Peyer's patch (tissue), 4 donors: ENCODE measurements around the gene DKK3. TPM values are rescaled to one million over a fixed set of nuclear protein-coding genes. Genes with fewer than 3 reads are reported as not detected.

ENCODE experiments used
- DNase-seq, 3 donors: peaks; one replicate each; pipeline ENCODE4 v3.0.0-alpha.2; 2017 to 2019
- H3K27ac ChIP-seq, 4 donors: fragments of 200-600 bp; sonication (generic); one replicate each; pipeline ENCODE4 v1.5.1; 2016 to 2019
- H3K27me3 ChIP-seq, 2 donors: fragments of 200-600 bp; sonication (generic); one replicate each; pipeline ENCODE4 v1.5.1; 2019
- H3K36me3 ChIP-seq, 3 donors: fragments of 200-600 bp; sonication (generic); one replicate each; pipeline ENCODE4 v1.5.1; 2016 to 2019
- H3K4me1 ChIP-seq, 4 donors: fragments of 200-600 bp; sonication (generic); one replicate each; pipeline ENCODE4 v1.5.1; 2016 to 2019
- H3K4me3 ChIP-seq, 4 donors: fragments of 200-600 bp; sonication (generic); 1 replicate in 3 of 4; 2 replicates in 1 of 4; pipeline ENCODE4 v1.5.1; 2016 to 2019; ENCODE audit warnings: mild to moderate bottlenecking in 1 of 4
- H3K9me3 ChIP-seq, 4 donors: fragments of 200-600 bp; sonication (generic); one replicate each; pipeline ENCODE4 v1.5.1; 2016 to 2019; ENCODE audit warnings: mild to moderate bottlenecking in 1 of 4
- POLR2A ChIP-seq, 2 donors: fragments of 450-650 bp; IDR thresholded peaks; one replicate each; pipeline ENCODE4 v1.5.1; 2017; ENCODE audit warnings: antibody characterized with exemption in 2 of 2, mild to moderate bottlenecking in 2 of 2, moderate library complexity in 2 of 2
- total RNA-seq, 4 donors: library from RNA; depleted of rRNA; stranded (reverse); fragments of >200 nt; gene quantifications; one replicate each; pipeline ENCODE4 v1.1.0, GENCODE V29; 2016
- TF ChIP-seq, protein P1 (sequence below), 6 experiments: fragments of 450-650 bp in 4 of 6; fragments of 200-600 bp in 2 of 6; sonication (generic) in 1 of 6; IDR thresholded peaks; one replicate each; pipeline ENCODE4 v1.5.1; 2017 to 2019; ENCODE audit warnings: antibody characterized with exemption in 6 of 6, mild to moderate bottlenecking in 3 of 6, moderate library complexity in 1 of 6

The DKK3 gene
- total RNA-seq, 4 donors from 2014 or later = 19.8 to 52.0 (median 26.7) TPM

DNA sequence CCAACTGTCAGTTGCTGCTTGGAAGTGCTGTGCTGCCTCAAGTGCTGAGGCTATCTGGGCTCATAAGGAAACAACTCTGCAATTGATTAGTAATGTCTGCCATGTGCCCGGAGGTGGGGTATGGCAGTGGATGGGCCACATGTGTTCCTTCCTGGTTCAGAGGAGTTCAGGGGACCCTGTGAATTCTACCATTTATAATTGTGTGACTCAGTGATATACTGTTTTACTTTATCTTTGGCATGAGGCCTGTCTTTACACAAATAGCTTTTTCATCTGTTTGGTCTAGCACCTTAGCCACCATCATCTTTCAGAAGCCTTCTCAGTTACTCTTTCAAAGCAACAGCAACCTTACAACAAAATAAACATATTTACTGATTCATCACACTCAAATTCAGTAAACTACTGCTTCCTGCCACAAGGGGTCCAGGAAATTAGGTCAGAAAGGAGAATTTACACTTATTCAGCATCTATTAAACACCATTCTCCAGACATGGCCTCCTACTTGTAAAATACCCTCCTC lies 20.9 kb downstream of the DKK3 start:
- TF ChIP-seq, protein P1, sequence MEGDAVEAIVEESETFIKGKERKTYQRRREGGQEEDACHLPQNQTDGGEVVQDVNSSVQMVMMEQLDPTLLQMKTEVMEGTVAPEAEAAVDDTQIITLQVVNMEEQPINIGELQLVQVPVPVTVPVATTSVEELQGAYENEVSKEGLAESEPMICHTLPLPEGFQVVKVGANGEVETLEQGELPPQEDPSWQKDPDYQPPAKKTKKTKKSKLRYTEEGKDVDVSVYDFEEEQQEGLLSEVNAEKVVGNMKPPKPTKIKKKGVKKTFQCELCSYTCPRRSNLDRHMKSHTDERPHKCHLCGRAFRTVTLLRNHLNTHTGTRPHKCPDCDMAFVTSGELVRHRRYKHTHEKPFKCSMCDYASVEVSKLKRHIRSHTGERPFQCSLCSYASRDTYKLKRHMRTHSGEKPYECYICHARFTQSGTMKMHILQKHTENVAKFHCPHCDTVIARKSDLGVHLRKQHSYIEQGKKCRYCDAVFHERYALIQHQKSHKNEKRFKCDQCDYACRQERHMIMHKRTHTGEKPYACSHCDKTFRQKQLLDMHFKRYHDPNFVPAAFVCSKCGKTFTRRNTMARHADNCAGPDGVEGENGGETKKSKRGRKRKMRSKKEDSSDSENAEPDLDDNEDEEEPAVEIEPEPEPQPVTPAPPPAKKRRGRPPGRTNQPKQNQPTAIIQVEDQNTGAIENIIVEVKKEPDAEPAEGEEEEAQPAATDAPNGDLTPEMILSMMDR (IDR thresholded peaks at IDR 0.05) = peak in 4 of 6 experiments; percentile 20 to 48 (median 28)
- TF ChIP-seq POLR2A (IDR thresholded peaks at IDR 0.05) = no peak
- no peak for DNase-seq
- Histone ChIP-seq H3K4me1 (no peaks in the 10 kb centered on the region), H3K4me3 (no peak overlapping the region), H3K36me3 (no peaks in the 10 kb centered on the region), H3K27ac (peak overlapping the region in 2 of 4 donors; percentile 23 to 47), H3K9me3 (no peaks in the 10 kb centered on the region), H3K27me3 (no peaks in the 10 kb centered on the region)

DNA sequence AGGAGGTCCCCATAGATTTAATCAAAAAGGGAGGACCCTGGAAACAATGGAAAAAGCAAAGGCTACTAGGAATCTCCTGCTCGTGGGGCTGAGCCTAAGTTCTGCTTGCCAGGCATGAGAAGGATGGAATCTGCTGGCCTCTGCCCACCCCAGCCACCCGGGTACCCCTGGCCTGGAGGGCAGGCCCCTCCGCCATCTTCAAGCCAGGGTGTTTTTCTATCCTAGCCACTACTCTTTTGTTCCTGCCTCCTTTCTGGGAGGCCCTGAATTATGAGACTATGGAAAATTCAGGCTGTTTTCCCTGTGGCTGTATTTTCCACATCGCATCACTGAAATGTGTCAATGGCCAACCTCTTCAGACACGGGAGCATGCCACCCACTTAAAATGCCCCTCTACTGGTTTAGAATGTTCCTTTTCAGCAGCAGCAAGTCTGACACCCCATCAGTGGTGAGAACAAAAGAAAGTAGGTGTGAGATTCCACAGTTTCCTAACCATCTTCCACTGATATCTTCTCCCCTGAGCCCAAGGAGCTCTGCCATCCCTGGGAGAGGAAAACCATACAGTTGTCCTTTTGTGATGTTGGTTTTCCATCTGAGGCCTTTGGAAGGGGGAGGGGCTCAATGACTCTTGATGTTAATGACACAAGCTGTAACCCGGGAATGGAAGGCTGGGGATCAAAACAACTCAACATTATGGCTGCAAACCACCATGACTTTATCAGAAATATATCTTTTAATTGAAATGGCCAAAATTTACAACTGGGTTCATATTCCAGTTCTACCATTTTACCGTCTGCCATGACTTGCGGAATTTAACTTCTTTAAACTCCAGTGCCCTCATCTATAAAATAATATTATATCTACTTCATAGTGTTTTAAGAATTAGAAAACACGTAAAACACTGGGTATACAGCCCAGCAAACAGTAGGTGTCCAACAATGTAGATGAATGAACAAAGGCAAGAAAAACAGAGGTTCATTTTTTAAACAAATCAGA lies 22.2 kb downstream of the DKK3 start:
- no peak overlapping the region for H3K4me3 ChIP-seq
- no peak for DNase-seq
- no peaks in the 10 kb centered on the region for H3K36me3 ChIP-seq
- TF ChIP-seq POLR2A (IDR thresholded peaks at IDR 0.05) = no peak
- TF ChIP-seq, protein P1 (IDR thresholded peaks at IDR 0.05) = no peak
- no peaks in the 10 kb centered on the region for H3K9me3 ChIP-seq
- no peak overlapping the region for H3K27ac ChIP-seq
- H3K4me1 ChIP-seq = no peaks in the 10 kb centered on the region
- no peaks in the 10 kb centered on the region for H3K27me3 ChIP-seq

DNA sequence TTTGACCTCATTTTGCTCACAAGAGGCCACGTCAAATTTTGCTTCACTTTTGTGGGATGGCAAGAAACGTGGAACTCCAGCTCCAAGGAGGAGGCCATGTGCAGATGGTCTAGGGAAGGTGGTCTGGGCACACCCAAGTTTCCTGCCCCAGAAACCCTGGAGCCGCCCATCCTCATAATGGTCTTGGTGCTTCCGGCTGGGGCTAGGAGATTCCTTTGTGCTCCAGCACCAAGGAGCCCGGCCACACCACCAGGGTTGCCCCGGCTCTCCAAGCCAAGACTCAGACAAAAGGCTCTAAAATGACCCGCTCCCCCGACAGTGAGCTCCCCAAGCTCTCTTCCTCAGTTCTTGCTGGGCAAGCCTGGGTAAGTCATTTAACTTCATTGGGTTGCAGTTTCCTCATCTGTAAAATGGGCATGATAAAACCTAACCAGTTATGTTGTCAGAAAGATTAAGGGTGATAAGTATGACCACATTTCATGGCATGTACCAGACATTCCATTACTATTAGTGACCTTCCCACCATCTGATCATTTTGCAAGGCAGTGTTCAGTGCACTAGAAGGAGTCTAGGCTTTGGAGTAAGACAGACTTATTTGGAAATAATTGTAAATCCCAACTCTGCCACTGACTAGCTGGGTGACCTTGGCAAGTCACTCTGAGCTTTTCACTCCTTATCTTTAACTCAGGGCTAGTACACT lies 23.3 kb downstream of the DKK3 start:
- TF ChIP-seq POLR2A (IDR thresholded peaks at IDR 0.05) = no peak
- TF ChIP-seq, protein P1 (IDR thresholded peaks at IDR 0.05) = no peak
- Histone ChIP-seq H3K27ac (no peak overlapping the region), H3K9me3 (no peaks in the 10 kb centered on the region), H3K27me3 (no peaks in the 10 kb centered on the region), H3K4me1 (no peaks in the 10 kb centered on the region), H3K36me3 (no peaks in the 10 kb centered on the region), H3K4me3 (no peak overlapping the region)
- no peak for DNase-seq

DNA sequence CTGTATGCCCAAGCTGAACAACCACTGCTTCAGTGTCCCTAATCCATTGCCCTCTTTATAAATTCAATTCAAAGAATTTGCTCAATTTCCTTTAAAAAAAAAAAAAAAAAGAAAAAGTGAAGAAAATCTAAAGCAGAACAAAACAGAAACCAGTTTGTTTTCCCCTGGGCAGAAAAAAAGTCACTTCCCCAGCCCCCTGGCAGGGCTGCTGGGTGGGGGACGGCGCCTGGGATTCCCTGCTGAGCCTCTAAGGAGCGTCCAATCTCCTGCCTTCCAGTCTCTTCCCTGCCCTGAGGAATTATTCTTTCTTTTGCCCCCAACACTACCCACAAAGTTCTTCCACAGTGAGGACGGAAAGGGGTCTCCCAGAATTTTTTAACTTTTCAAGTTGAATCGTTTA lies 23.9 kb downstream of the DKK3 start:
- no peak overlapping the region for H3K27ac ChIP-seq
- TF ChIP-seq POLR2A (IDR thresholded peaks at IDR 0.05) = no peak
- TF ChIP-seq, protein P1 (IDR thresholded peaks at IDR 0.05) = no peak
- H3K9me3 ChIP-seq = no peaks in the 10 kb centered on the region
- H3K36me3 ChIP-seq = no peaks in the 10 kb centered on the region
- no peak for DNase-seq
- H3K4me1 ChIP-seq = peaks cover 0 to 2% (median 0%) of the 10 kb centered on the region in 4 donors
- H3K27me3 ChIP-seq = no peaks in the 10 kb centered on the region
- no peak overlapping the region for H3K4me3 ChIP-seq

DNA sequence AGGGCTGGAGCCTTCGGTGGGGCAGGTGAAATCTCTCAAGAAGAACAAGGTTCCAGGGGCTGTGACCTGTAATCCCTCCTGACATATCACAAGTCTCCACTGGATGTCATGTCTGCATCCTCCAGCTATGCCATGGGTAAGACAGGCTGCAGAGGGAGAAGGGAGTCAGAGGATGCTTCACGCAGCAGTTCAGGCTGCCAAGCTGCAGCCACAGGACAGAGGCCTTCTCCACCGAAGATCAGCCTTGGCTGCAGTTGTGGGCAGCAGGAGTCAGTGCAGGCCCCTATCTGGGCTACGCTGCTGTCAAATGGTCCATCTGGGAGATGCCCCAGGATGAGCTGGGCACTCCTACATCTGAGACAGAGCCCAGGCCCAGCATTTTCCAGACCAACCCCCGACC lies 25.0 kb downstream of the DKK3 start:
- H3K9me3 ChIP-seq = no peaks in the 10 kb centered on the region
- peaks cover 0 to 12% (median 0%) of the 10 kb centered on the region in 4 donors for H3K4me1 ChIP-seq
- DNase-seq = no peak
- TF ChIP-seq, protein P1 (IDR thresholded peaks at IDR 0.05) = no peak
- no peak for TF ChIP-seq POLR2A (IDR thresholded peaks at IDR 0.05)
- no peak overlapping the region for H3K27ac ChIP-seq
- H3K4me3 ChIP-seq = no peak overlapping the region
- no peaks in the 10 kb centered on the region for H3K36me3 ChIP-seq
- H3K27me3 ChIP-seq = no peaks in the 10 kb centered on the region
